GM12878 (cell line): ENCODE measurements around the gene CYP51A1.

Source experiments
- CTCF ChIP-seq, 3 experiments: IDR thresholded peaks in 2 of 3; conservative IDR thresholded peaks in 1 of 3; 2 replicates each; pipeline ENCODE4 v1.5.1; 2011; ENCODE audit warnings: low read depth in 3 of 3, low read length in 3 of 3, mild to moderate bottlenecking in 3 of 3, control low read depth in 2 of 3, moderate library complexity in 2 of 3, inconsistent platforms in 1 of 3, mixed read lengths in 1 of 3; ENCODE audit not compliant: control insufficient read depth in 2 of 3, insufficient read depth in 1 of 3; ENCODE audit errors: extremely low read depth in 1 of 3
- FOXM1 ChIP-seq: IDR thresholded peaks from 2 replicates; pipeline ENCODE4 v1.6.1; 2012; ENCODE audit warnings: low read depth, mild to moderate bottlenecking, inconsistent platforms, low read length, moderate library complexity
- HDAC6 ChIP-seq: fragments of 200-600 bp; sonication (generic); IDR thresholded peaks from one replicate; pipeline ENCODE4 v1.8.0; 2017; ENCODE audit warnings: antibody characterized with exemption; ENCODE audit not compliant: unreplicated experiment
- IKZF1 ChIP-seq: fragments of 450-650 bp; conservative IDR thresholded peaks from 2 replicates; pipeline ENCODE4 v1.6.1; 2017; ENCODE audit warnings: antibody characterized with exemption, mild to moderate bottlenecking
- POLR2A ChIP-seq: IDR thresholded peaks from 2 replicates; pipeline ENCODE4 v1.6.1; 2011; ENCODE audit warnings: low read depth, mild to moderate bottlenecking, low read length
- POLR2AphosphoS5 ChIP-seq: IDR thresholded peaks from 2 replicates; pipeline ENCODE4 v1.6.1; 2011; ENCODE audit warnings: mild to moderate bottlenecking, low read length, inconsistent platforms
- RAD21 ChIP-seq: IDR thresholded peaks from 2 replicates; pipeline ENCODE4 v1.6.1; 2011; ENCODE audit warnings: mild to moderate bottlenecking, low read depth, low read length, moderate library complexity; ENCODE audit not compliant: insufficient read depth
- RFX5 ChIP-seq: IDR thresholded peaks from 2 replicates; pipeline ENCODE4 v1.6.1; 2011; ENCODE audit warnings: low read depth, low read length, improper control_type of control experiment
- SPI1 ChIP-seq: IDR thresholded peaks from 2 replicates; pipeline ENCODE4 v1.6.1; 2011; ENCODE audit warnings: low read depth, mild to moderate bottlenecking, low read length, moderate library complexity, borderline replicate concordance; ENCODE audit not compliant: insufficient read depth
- TAF1 ChIP-seq: IDR thresholded peaks from 2 replicates; pipeline ENCODE4 v1.6.1; 2011; ENCODE audit warnings: mild to moderate bottlenecking, low read depth, low read length, borderline replicate concordance
- ZBTB33 ChIP-seq: fragments of 450-650 bp; IDR thresholded peaks from 2 replicates; pipeline ENCODE4 v1.6.1; 2017; ENCODE audit warnings: mild to moderate bottlenecking

DNA sequence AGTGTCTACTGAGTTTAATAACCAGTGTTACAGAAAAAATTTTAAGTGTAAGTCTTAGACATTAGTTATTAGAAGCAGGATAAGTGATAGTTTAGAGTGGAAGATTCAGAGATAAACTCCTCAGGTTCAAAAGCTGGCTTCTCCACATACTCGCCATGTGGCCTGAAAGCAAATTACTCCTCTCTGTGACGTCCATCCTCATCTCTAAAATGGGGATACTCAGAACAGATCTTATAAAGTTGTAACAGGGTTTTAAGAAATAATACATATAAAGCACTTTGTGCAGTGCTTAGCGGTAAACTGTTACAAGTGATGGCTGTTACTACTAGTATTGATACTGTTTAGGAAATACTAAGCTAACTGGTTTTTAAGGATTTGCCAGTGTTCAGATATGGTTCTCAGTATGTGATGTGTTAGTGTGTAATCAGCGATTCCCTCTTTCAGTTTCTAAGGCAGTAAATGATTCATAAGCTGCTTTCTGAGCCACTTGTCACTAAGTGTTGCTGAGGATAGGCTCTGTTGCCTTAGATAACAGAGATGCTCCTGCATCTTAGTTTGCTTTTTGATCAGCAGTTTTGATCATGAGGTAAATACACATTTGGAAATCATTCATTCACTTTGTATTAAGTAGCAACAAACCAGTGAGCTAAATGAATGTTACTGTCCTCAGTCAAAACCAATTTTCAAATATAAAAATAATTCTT lies 58.7 kb downstream of the CYP51A1 start:
- TF ChIP-seq ZBTB33 = no peak
- TF ChIP-seq RAD21 = no peak
- no peak for TF ChIP-seq IKZF1
- TF ChIP-seq CTCF (IDR thresholded peaks at IDR 0.05 in 2 of 3, conservative IDR thresholded peaks at IDR 0.05 in 1 of 3; ENCODE audit: control insufficient read depth in 2 of 3, extremely low read depth in 1 of 3, insufficient read depth in 1 of 3, low read depth in 3 of 3, low read length in 3 of 3) = no peak
- TF ChIP-seq RFX5 = no peak
- TF ChIP-seq POLR2A = no peak
- no peak for TF ChIP-seq HDAC6
- TF ChIP-seq FOXM1 = no peak
- TF ChIP-seq SPI1 = no peak
- no peak for TF ChIP-seq TAF1
- TF ChIP-seq POLR2AphosphoS5 = no peak
